Left ventricle myocardium inferior (tissue), 1 donor: ENCODE data around the gene IL37. TPM values are rescaled to one million over a fixed set of nuclear protein-coding genes. Genes with fewer than 3 reads are reported as not detected.
"Not testable (repeated sequence)": the region's sequence is repeated elsewhere in the genome, so short reads cannot be mapped to it uniquely, and the experiment has no call there.

ENCODE experiments used
- DNase-seq: peaks from one replicate; pipeline ENCODE4 v3.0.0-alpha.2; 2020
- H3K27ac ChIP-seq: fragments of 200-600 bp; replicated peaks from 2 replicates; pipeline ENCODE4 v1.8.0; 2021
- H3K27me3 ChIP-seq: fragments of 200-600 bp; 2 replicates; pipeline ENCODE4 v1.8.0; 2021; ENCODE audit warnings: low read depth
- H3K36me3 ChIP-seq: fragments of 200-600 bp; 2 replicates; pipeline ENCODE4 v1.8.0; 2021
- H3K4me1 ChIP-seq: fragments of 200-600 bp; 2 replicates; pipeline ENCODE4 v1.8.0; 2021
- H3K4me3 ChIP-seq: fragments of 200-600 bp; 2 replicates; pipeline ENCODE4 v1.8.0; 2021; ENCODE audit warnings: mild to moderate bottlenecking, moderate library complexity
- H3K9me3 ChIP-seq: fragments of 200-600 bp; replicated peaks from 2 replicates; pipeline ENCODE4 v1.8.0; 2021
- CTCF ChIP-seq: fragments of 200-600 bp; IDR thresholded peaks from 2 replicates; pipeline ENCODE4 v1.8.0; 2021; ENCODE audit warnings: antibody characterized with exemption, mild to moderate bottlenecking, borderline replicate concordance
- intact Hi-C: fragments of 100-400 bp; cut with micrococcal nuclease; formaldehyde crosslinking; loops from one replicate; pipeline ENCODE4 v1.11.0; 2022
- total RNA-seq: library from RNA; stranded (reverse); fragmentation: NEBNext Ultra II Directional; extraction: Animal tissue kit (Norgen Biotek cat#: 25700); gene quantifications from one replicate; pipeline ENCODE4 v1.2.1, GENCODE V29; 2021
- donor health status: DM: no; HTN: yes; CAD: no; lungs with severe emphysema.

IL37 gene
- total RNA-seq, 1 donor from 2014 or later = not detected

- Histone ChIP-seq H3K27me3 (peaks cover 8% of the 10 kb centered on the region), H3K36me3 (no peaks in the 10 kb centered on the region), H3K9me3 (no peaks in the 10 kb centered on the region), H3K27ac (no peak overlapping the region), H3K4me3 (no peak overlapping the region), H3K4me1 (no peaks in the 10 kb centered on the region)
- no peak for DNase-seq
- intact Hi-C loops = no loop called here
- TF ChIP-seq CTCF = no peak
These were observed 17.2 kb upstream of the IL37 start for GRCh38 chr2:112893752-112894151.

- Histone ChIP-seq H3K27me3 (peaks cover 16% of the 10 kb centered on the region), H3K4me3 (no peak overlapping the region), H3K36me3 (no peaks in the 10 kb centered on the region), H3K9me3 (no peaks in the 10 kb centered on the region), H3K27ac (no peak overlapping the region), H3K4me1 (no peaks in the 10 kb centered on the region)
- intact Hi-C loops = no loop called here
- TF ChIP-seq CTCF = no peak
- DNase-seq = no peak
These were observed 13.9 kb upstream of the IL37 start for GRCh38 chr2:112896909-112897623.

- Histone ChIP-seq H3K27ac (no peak overlapping the region), H3K4me1 (no peaks in the 10 kb centered on the region), H3K4me3 (no peak overlapping the region), H3K9me3 (no peaks in the 10 kb centered on the region), H3K36me3 (no peaks in the 10 kb centered on the region), H3K27me3 (peaks cover 16% of the 10 kb centered on the region)
- DNase-seq = no peak
- TF ChIP-seq CTCF = no peak
- intact Hi-C loops = no loop called here
These were observed 13.4 kb upstream of the IL37 start for GRCh38 chr2:112897624-112897978.

- H3K27ac ChIP-seq, H3K9me3 ChIP-seq, H3K4me3 ChIP-seq, DNase-seq, H3K4me1 ChIP-seq, H3K36me3 ChIP-seq, intact Hi-C loops: not testable (repeated sequence)
- H3K27me3 ChIP-seq = peaks cover 16% of the 10 kb centered on the region
These were observed 9.4 kb upstream of the IL37 start for GRCh38 chr2:112901431-112902065.

- H3K4me1 ChIP-seq = no peaks in the 10 kb centered on the region
- no peak overlapping the region for H3K4me3 ChIP-seq
- TF ChIP-seq CTCF = no peak
- H3K27ac ChIP-seq = no peak overlapping the region
- H3K9me3 ChIP-seq = no peaks in the 10 kb centered on the region
- no peak for DNase-seq
- intact Hi-C loops = no loop called here
- H3K36me3 ChIP-seq = no peaks in the 10 kb centered on the region
- H3K27me3 ChIP-seq = peaks cover 23% of the 10 kb centered on the region
These were observed 8.1 kb upstream of the IL37 start for GRCh38 chr2:112902816-112903215.

- peaks cover 24% of the 10 kb centered on the region for H3K27me3 ChIP-seq
- H3K36me3 ChIP-seq = no peaks in the 10 kb centered on the region
- no peaks in the 10 kb centered on the region for H3K9me3 ChIP-seq
- no peak for TF ChIP-seq CTCF
- no peaks in the 10 kb centered on the region for H3K4me1 ChIP-seq
- no peak overlapping the region for H3K4me3 ChIP-seq
- DNase-seq = no peak
- intact Hi-C loops = no loop called here
- H3K27ac ChIP-seq = no peak overlapping the region
These were observed 6.1 kb upstream of the IL37 start for GRCh38 chr2:112904883-112905282.
